GM12891 (cell line): ENCODE data around the gene TRIM28.
"Not testable (repeated sequence)": the region's sequence is repeated elsewhere in the genome, so short reads cannot be mapped to it uniquely, and the experiment has no call there.

ENCODE experiments used
- DNase-seq: peaks from one replicate; pipeline ENCODE4 v3.0.0; 2011; ENCODE audit warnings: low spot score; ENCODE audit not compliant: insufficient read length
- FAIRE-seq: peaks from 2 replicates; lab custom pipeline; 2011; peaks lifted over from hg19 to GRCh38; lab: Jason Lieb, UNC
- PAX5 ChIP-seq: IDR thresholded peaks from 2 replicates; pipeline ENCODE4 v1.6.1; 2011; ENCODE audit warnings: low read length, moderate library complexity, mild to moderate bottlenecking; ENCODE audit not compliant: insufficient read depth, severe bottlenecking
- POLR2A ChIP-seq: IDR thresholded peaks from 2 replicates; pipeline ENCODE4 v1.6.1; 2011; ENCODE audit warnings: low read depth, low read length, control low read depth
- POLR2AphosphoS5 ChIP-seq: IDR thresholded peaks from 2 replicates; pipeline ENCODE4 v1.6.1; 2011; ENCODE audit warnings: low read depth, low read length, control low read depth
- POU2F2 ChIP-seq: IDR thresholded peaks from 2 replicates; pipeline ENCODE4 v1.6.1; 2011; ENCODE audit warnings: low read depth, mild to moderate bottlenecking, control low read depth, low read length, moderate library complexity
- SPI1 ChIP-seq: IDR thresholded peaks from 2 replicates; pipeline ENCODE4 v1.6.1; 2011; ENCODE audit warnings: low read depth, low read length, control low read depth
- TAF1 ChIP-seq: IDR thresholded peaks from 2 replicates; pipeline ENCODE4 v1.6.1; 2011; ENCODE audit warnings: low read depth, low read length, control low read depth

The TRIM28 gene

GRCh38 chr19:58538257-58539168 is 5.4 kb upstream of the TRIM28 start:
- TF ChIP-seq POLR2A, result no peak
- TF ChIP-seq SPI1, result no peak
- TF ChIP-seq TAF1, result no peak
- no peak for TF ChIP-seq PAX5
- no peak for TF ChIP-seq POLR2AphosphoS5
- TF ChIP-seq POU2F2, result no peak
- FAIRE-seq (no peak), DNase-seq (no peak)

GRCh38 chr19:58539169-58539559 is 4.7 kb upstream of the TRIM28 start:
- not testable (repeated sequence) for DNase-seq, FAIRE-seq

GRCh38 chr19:58542641-58543372 is 1.1 kb upstream of the TRIM28 start:
- not testable (repeated sequence) for FAIRE-seq

GRCh38 chr19:58544591-58545285 is 874 bp downstream of the TRIM28 start:
- peak; percentile 95 for DNase-seq
- no peak for FAIRE-seq
- TF ChIP-seq POLR2AphosphoS5 (no peak), PAX5 (no peak), SPI1 (no peak), POU2F2 (no peak), TAF1 (no peak), POLR2A (no peak; the same call in 1 of the 2 replicates)

More at GRCh38 chr19:58542641-58543372, 1.1 kb upstream of the TRIM28 start:
- not testable (repeated sequence) for DNase-seq

DNA sequence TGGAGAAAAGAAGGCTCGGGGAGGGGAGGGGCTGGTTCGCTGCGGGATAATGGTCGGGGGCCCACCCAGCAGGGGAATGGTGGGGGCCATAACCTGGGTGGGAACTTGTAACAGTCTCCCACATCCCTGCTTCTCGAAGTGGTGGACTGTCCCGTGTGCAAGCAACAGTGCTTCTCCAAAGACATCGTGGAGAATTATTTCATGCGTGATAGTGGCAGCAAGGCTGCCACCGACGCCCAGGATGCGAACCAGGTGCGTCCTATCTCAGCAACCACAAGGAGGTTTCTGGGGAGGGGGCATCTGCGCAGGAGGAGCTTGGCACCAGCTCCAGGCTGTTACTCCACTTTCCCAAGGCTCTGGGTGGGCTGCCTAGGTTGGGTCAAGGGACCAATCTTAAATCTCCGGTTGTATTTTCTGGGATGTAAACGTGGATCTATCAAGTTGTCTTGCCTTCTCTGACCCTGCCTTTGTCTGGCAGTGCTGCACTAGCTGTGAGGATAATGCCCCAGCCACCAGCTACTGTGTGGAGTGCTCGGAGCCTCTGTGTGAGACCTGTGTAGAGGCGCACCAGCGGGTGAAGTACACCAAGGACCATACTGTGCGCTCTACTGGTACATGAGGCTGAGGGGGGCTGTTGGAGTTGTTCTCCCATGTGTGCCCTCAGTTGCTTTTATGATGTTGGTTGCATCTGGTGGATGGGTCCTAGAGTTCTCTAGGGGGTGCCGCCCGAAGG is 1.6 kb downstream of the TRIM28 start:
- 0 out of 2 replicates have a peak, but pooled peaks have one; percentile 19 for TF ChIP-seq POLR2A
- TF ChIP-seq SPI1, result no peak
- no peak for DNase-seq
- no peak for FAIRE-seq

- TF ChIP-seq POU2F2 (no peak), POLR2AphosphoS5 (no peak), TAF1 (no peak), PAX5 (no peak), POLR2A (no peak), SPI1 (no peak)
- FAIRE-seq (no peak), DNase-seq (no peak)
Observed at GRCh38 chr19:58546019-58546530, 2.2 kb downstream of the TRIM28 start.

- DNase-seq (no peak), FAIRE-seq (no peak)
- TF ChIP-seq POLR2A (no peak; the same call in none of the 2 replicates), POLR2AphosphoS5 (peak; percentile 58)
Observed at GRCh38 chr19:58547323-58548312, 3.8 kb downstream of the TRIM28 start.

DNA sequence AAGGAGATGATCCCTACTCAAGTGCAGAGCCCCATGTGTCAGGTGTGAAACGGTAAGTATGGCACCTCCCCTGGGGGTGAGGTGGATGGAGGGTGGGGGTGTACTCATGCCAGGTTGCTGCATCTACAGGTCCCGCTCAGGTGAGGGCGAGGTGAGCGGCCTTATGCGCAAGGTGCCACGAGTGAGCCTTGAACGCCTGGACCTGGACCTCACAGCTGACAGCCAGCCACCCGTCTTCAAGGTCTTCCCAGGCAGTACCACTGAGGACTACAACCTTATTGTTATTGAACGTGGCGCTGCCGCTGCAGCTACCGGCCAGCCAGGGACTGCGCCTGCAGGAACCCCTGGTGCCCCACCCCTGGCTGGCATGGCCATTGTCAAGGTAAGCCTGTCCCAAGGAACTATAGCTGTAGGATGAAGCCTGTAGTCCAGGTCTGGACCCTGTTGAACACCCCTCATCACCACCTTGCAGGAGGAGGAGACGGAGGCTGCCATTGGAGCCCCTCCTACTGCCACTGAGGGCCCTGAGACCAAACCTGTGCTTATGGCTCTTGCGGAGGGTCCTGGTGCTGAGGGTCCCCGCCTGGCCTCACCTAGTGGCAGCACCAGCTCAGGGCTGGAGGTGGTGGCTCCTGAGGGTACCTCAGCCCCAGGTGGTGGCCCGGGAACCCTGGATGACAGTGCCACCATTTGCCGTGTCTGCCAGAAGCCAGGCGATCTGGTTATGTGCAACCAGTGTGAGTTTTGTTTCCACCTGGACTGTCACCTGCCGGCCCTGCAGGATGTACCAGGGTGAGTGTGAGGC is 5.2 kb downstream of the TRIM28 start:
- TF ChIP-seq SPI1, result no peak
- no peak for TF ChIP-seq POLR2A
- no peak; the same call in 1 of the 2 replicates for TF ChIP-seq POLR2AphosphoS5
- TF ChIP-seq PAX5, result no peak
- TF ChIP-seq TAF1, result no peak
- no peak for TF ChIP-seq POU2F2
- DNase-seq (no peak), FAIRE-seq (no peak)
